GM18505 (cell line): Measurements from ENCODE around the gene HOXC10.

Source experiments
- ATAC-seq: cut with Tn5 transposase; IDR thresholded peaks from one replicate; pipeline ENCODE4 v1.9.1; 2021; ENCODE audit not compliant: unreplicated experiment
- POLR2A ChIP-seq: IDR thresholded peaks from 4 replicates; pipeline ENCODE4 v1.6.1; 2011; ENCODE audit warnings: borderline replicate concordance; ENCODE audit not compliant: insufficient read depth, insufficient read length; ENCODE audit errors: extremely low read depth

The HOXC10 gene

GRCh38 chr12:53944907-53945847 is 39.8 kb upstream of the HOXC10 start:
- TF ChIP-seq POLR2A = no peak
- no peak for ATAC-seq

- TF ChIP-seq POLR2A = no peak
- no peak for ATAC-seq
Observed at GRCh38 chr12:53947743-53948142, 37.2 kb upstream of the HOXC10 start.

- TF ChIP-seq POLR2A = no peak
- ATAC-seq = no peak
Observed at GRCh38 chr12:53948650-53949593, 36.0 kb upstream of the HOXC10 start.

DNA sequence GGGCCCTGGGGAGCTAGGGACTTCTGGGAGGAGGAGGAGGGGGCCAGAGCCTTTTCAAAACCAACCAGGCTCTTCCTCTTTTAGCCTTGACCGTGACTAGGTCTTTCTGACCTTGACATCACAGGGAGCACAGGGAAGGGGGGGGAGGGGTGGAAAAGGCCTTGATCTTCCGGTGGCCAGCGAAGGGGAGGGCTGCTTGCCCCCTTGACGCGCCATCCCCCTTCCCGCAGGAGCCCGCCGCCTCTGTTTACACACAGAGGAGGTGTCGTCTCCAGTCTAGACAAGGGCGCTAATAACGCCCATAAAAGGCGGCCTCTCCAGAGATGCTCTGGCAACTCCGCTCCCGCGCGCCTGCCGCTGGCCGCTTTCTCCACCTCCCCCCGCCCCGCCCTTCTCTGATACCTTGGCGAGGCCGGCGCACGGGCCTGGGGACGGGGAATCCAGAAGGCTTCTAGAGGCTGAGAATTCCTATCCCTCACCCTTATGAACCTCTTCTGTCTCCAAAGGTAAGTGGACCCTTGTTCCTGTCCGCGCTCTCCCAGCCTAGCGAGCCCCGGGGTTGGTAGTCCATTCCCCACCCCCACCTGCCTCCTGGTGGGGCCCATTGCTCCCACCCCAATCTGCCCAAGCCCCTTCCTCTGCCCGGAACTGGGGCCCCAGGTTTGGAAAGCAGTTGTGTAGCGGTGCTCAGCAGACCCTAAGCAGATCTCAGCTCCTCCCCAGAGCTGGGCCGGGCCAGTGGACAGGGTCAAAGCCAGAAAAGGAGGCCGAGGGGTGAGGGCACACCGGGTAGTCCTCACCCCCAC is 35.1 kb upstream of the HOXC10 start:
- ATAC-seq = no peak
- no peak for TF ChIP-seq POLR2A

DNA sequence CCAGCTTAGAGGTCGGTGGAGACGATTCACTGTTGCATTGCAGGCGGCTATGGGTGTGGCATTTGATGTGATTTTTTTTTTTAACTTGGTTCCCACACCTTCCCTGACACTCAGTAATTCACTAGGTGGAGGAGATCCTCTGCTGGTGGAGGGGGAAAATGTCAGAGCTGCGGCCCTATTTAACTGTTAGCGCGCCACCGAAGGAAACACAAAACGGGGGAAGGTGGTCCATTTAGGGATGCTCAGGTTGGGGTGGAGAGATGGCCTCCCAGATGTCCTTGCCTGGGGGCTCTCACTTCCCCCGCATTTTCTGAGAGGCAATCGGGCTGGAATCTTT is 34.5 kb upstream of the HOXC10 start:
- TF ChIP-seq POLR2A = no peak
- no peak for ATAC-seq

DNA sequence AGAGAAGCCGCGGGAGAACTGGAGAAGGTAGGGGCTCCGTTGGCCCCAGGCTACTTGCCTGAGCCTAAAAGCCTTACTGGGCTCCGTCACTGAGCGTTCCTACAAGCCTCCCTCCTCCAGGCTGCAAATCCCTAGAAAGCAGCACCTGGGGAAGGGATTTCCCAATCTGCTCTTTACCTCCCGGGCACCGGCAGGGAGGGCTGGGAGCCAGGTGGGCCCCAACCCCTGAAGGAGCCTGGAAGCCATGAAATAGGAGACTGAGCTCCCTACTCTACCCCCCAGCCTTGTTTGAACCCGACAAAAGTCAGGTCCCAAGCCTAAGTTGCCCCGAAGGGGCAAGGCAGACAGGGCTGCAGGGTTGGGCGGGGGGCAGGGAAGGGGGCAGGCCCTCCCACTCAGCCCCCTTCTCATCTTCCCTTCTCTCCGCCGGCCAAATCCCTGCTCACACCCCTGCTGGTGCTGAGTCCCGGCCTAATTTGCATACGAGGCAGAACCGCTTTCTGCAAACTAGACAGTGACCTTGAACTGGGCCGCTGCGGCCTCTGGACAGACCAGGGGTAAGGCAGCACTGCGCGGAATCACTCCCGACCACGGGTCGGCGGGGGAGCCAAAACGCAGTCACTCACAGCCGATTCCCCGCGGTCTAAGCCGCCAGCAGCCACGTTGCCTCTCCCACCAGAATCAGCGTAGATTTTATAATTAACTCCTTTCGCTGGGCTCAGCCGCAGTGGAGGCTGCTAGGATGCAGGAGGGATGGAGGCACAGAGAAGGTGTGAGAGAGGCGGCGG is 34.0 kb upstream of the HOXC10 start:
- no peak for ATAC-seq
- TF ChIP-seq POLR2A = no peak

DNA sequence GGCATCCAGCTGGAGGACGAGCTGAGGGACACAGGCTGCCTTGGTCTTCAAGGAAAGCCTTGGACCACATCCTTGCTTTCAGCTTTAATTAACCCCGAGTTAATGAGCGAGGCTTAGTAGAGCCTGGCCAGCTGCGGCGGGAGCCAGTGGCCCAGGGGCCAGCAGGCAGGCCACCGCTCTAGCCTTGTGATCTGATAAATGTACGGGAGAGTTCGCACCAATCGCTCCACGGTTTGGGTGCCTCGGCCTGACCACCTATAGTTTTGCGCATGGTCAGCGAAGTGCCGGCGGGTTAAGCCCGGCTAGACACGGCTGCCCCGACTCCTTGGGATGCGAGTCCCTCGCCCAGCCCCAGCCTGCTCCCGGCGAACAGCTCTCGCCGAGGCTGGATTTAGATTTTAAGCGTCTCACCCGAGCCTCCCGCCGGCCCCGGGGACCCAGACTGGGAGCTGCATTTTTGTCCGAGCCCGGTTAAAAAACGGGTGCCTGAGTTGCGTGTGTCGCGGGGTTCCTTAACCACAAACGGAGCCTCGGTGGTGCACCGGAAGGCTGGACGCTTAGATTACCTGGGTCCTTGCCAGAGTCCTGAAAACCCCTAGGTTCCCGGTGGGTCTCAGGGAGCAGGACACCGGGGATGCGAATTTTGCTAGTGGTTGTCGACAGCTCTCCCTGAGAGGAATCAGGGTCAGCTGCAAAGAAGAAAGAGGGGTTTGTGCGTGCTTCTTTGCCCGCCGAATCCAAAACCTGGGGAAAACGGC is 33.2 kb upstream of the HOXC10 start:
- no peak for TF ChIP-seq POLR2A
- no peak for ATAC-seq

GRCh38 chr12:53952335-53952694 is 32.6 kb upstream of the HOXC10 start:
- no peak for ATAC-seq
- no peak for TF ChIP-seq POLR2A

DNA sequence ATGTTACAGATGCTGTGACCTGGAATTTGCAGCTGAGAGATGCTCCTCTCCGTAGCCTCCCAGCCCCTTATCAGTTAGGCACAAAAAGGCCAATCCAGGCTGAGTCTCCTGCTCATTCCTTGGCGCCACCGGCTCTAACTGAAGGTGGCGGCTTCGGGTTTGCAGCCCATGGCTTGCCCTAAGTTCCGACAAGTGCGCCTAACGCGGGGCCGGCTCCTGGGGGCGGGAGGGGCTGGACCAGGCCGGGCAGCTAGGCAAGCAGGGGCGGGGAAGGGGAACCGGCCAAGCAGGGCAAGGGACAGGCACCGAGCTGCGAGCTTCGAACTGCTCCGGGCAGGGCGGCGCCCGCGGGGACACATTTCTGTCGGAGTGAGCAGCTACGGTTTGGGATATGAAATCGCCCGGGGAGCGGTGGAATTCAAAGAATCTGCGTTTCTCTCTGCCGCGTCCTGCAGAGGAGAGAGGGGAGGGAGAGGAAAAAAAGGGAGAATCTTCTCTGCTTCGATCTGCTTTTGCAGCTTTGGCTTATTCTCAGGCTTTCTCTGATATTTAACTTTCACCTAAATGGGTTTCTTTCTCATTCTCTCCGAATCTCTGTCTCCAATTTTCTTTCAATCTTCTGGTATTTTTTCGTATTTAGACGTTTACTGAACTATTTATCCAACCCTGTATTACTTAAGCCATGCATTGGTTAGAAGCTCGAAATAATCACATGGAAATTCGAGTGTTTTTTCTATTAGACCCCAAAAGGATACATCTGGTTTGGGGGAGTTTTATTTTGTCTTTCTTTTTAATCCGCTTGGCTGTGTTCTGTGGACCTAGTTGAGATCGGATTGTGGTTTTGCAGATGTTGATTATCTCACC is 31.8 kb upstream of the HOXC10 start:
- no peak for TF ChIP-seq POLR2A
- no peak for ATAC-seq

- no peak for ATAC-seq
- TF ChIP-seq POLR2A = no peak
Observed at GRCh38 chr12:53953831-53954693, 30.9 kb upstream of the HOXC10 start.
